ENCODE results near the gene TRAPPC2B.

TRAPPC2B gene

GRCh38 chr19:57321116-57321515 lies 42.2 kb upstream of the TRAPPC2B start:
- no peak for TF ChIP-seq TEAD4 (IDR thresholded peaks at IDR 0.05)
- no peak for TF ChIP-seq YY1 (IDR thresholded peaks at IDR 0.05; ENCODE audit: low read depth)
- TF ChIP-seq REST (IDR thresholded peaks at IDR 0.05; ENCODE audit: low read depth): no peak
- TF ChIP-seq TCF12 (IDR thresholded peaks at IDR 0.05; ENCODE audit: low read depth): no peak
- TF ChIP-seq TAF1 (IDR thresholded peaks at IDR 0.05; ENCODE audit: low read depth): no peak
- no peak for TF ChIP-seq USF1 (IDR thresholded peaks at IDR 0.05)
- no peak for TF ChIP-seq ZBTB7A (IDR thresholded peaks at IDR 0.05; ENCODE audit: low read depth)
- TF ChIP-seq EP300 (IDR thresholded peaks at IDR 0.05; ENCODE audit: borderline replicate concordance): no peak
- TF ChIP-seq RAD21 (IDR thresholded peaks at IDR 0.05; ENCODE audit: low read depth): no peak
- TF ChIP-seq CREB1 (IDR thresholded peaks at IDR 0.05; ENCODE audit: low read depth): no peak
- no peak for TF ChIP-seq CEBPB (IDR thresholded peaks at IDR 0.05)

- TF ChIP-seq TAF1 (IDR thresholded peaks at IDR 0.05; ENCODE audit: low read depth) (no peak), USF1 (IDR thresholded peaks at IDR 0.05) (no peak), NFIC (IDR thresholded peaks at IDR 0.05) (no peak), REST (IDR thresholded peaks at IDR 0.05; ENCODE audit: low read depth) (no peak), MAX (IDR thresholded peaks at IDR 0.05) (no peak), TCF12 (IDR thresholded peaks at IDR 0.05; ENCODE audit: low read depth) (no peak), CREB1 (IDR thresholded peaks at IDR 0.05; ENCODE audit: low read depth) (no peak), FOXM1 (IDR thresholded peaks at IDR 0.05; ENCODE audit: borderline replicate concordance, low read depth) (no peak), EP300 (IDR thresholded peaks at IDR 0.05; ENCODE audit: borderline replicate concordance) (no peak), CEBPB (IDR thresholded peaks at IDR 0.05) (no peak), ZBTB7A (IDR thresholded peaks at IDR 0.05; ENCODE audit: low read depth) (no peak)
Observed at GRCh38 chr19:57321751-57322150, 41.6 kb upstream of the TRAPPC2B start.

GRCh38 chr19:57324992-57325391 lies 38.4 kb upstream of the TRAPPC2B start:
- TF ChIP-seq USF1 (IDR thresholded peaks at IDR 0.05) (no peak), TEAD4 (IDR thresholded peaks at IDR 0.05) (no peak), TAF1 (IDR thresholded peaks at IDR 0.05; ENCODE audit: low read depth) (no peak)

GRCh38 chr19:57327993-57328392 lies 35.4 kb upstream of the TRAPPC2B start:
- TF ChIP-seq ZBTB7A (IDR thresholded peaks at IDR 0.05; ENCODE audit: low read depth): no peak
- TF ChIP-seq TAF1 (IDR thresholded peaks at IDR 0.05; ENCODE audit: low read depth): no peak

GRCh38 chr19:57334191-57334590 lies 29.2 kb upstream of the TRAPPC2B start:
- TF ChIP-seq TEAD4 (IDR thresholded peaks at IDR 0.05) (no peak), EP300 (IDR thresholded peaks at IDR 0.05; ENCODE audit: borderline replicate concordance) (no peak), CREB1 (IDR thresholded peaks at IDR 0.05; ENCODE audit: low read depth) (no peak), ZBTB7A (IDR thresholded peaks at IDR 0.05; ENCODE audit: low read depth) (no peak), REST (IDR thresholded peaks at IDR 0.05; ENCODE audit: low read depth) (no peak), TCF12 (IDR thresholded peaks at IDR 0.05; ENCODE audit: low read depth) (no peak), FOXM1 (IDR thresholded peaks at IDR 0.05; ENCODE audit: borderline replicate concordance, low read depth) (no peak), TAF1 (IDR thresholded peaks at IDR 0.05; ENCODE audit: low read depth) (no peak), NFIC (IDR thresholded peaks at IDR 0.05) (no peak), RAD21 (IDR thresholded peaks at IDR 0.05; ENCODE audit: low read depth) (no peak), CEBPB (IDR thresholded peaks at IDR 0.05) (no peak), MAX (IDR thresholded peaks at IDR 0.05) (no peak), EGR1 (IDR thresholded peaks at IDR 0.05) (no peak), USF1 (IDR thresholded peaks at IDR 0.05) (no peak), YY1 (IDR thresholded peaks at IDR 0.05; ENCODE audit: low read depth) (no peak)
